Trophoblast cell (in vitro differentiated cells and primary cell): ENCODE results near the gene CCR3.

Experiments used
- DNase-seq, 2 donors: peaks; one replicate each; pipeline ENCODE4 v3.0.0-alpha.2; 2016
- H2AFZ ChIP-seq: 2 replicates; pipeline ENCODE4 v1.6.1; 2013; ENCODE audit warnings: low read length, moderate library complexity, mild to moderate bottlenecking; ENCODE audit not compliant: insufficient read depth, poor library complexity
- H2AK5ac ChIP-seq: 2 replicates; pipeline ENCODE4 v1.6.1; 2013; ENCODE audit warnings: mild to moderate bottlenecking, low read length
- H2BK120ac ChIP-seq: 2 replicates; pipeline ENCODE4 v1.6.1; 2013; ENCODE audit warnings: low read length, mild to moderate bottlenecking, moderate library complexity; ENCODE audit not compliant: insufficient read depth, poor library complexity
- H2BK12ac ChIP-seq: 2 replicates; pipeline ENCODE4 v1.6.1; 2013; ENCODE audit warnings: mild to moderate bottlenecking, low read length, moderate library complexity
- H2BK5ac ChIP-seq: 2 replicates; pipeline ENCODE4 v1.6.1; 2013; ENCODE audit warnings: low read length, low read depth, moderate library complexity, mild to moderate bottlenecking; ENCODE audit not compliant: poor library complexity
- H3K14ac ChIP-seq: 2 replicates; pipeline ENCODE4 v1.6.1; 2013; ENCODE audit warnings: mild to moderate bottlenecking, low read length
- H3K18ac ChIP-seq: 2 replicates; pipeline ENCODE4 v1.6.1; 2013; ENCODE audit warnings: mild to moderate bottlenecking, low read length
- H3K23ac ChIP-seq: 2 replicates; pipeline ENCODE4 v1.6.1; 2013; ENCODE audit warnings: low read length
- H3K27ac ChIP-seq: 2 replicates; pipeline ENCODE4 v1.5.1; 2013; ENCODE audit warnings: low read depth, mild to moderate bottlenecking, inconsistent platforms, low read length, moderate library complexity
- H3K27me3 ChIP-seq: 2 replicates; pipeline ENCODE4 v1.6.1; 2013; ENCODE audit warnings: inconsistent platforms, mild to moderate bottlenecking, low read length, moderate library complexity; ENCODE audit not compliant: insufficient read depth
- H3K36me3 ChIP-seq, 2 experiments: 1 replicate in 1 of 2; 2 replicates in 1 of 2; pipeline ENCODE4 v1.6.1; 2013; ENCODE audit warnings: low read length in 2 of 2, mild to moderate bottlenecking in 2 of 2, moderate library complexity in 1 of 2; ENCODE audit not compliant: insufficient read depth in 2 of 2, control insufficient read depth in 1 of 2
- H3K4ac ChIP-seq: 2 replicates; pipeline ENCODE4 v1.6.1; 2013; ENCODE audit warnings: low read depth, mild to moderate bottlenecking, low read length, moderate library complexity
- H3K4me1 ChIP-seq, 2 experiments: 1 replicate in 1 of 2; 2 replicates in 1 of 2; pipeline ENCODE4 v1.6.1; 2013; ENCODE audit warnings: low read length in 2 of 2, mild to moderate bottlenecking in 2 of 2, moderate library complexity in 1 of 2; ENCODE audit not compliant: insufficient read depth in 2 of 2, control insufficient read depth in 1 of 2
- H3K4me2 ChIP-seq: 2 replicates; pipeline ENCODE4 v1.6.1; 2013; ENCODE audit warnings: inconsistent platforms, mild to moderate bottlenecking, low read length, moderate library complexity
- H3K4me3 ChIP-seq: 2 replicates; pipeline ENCODE4 v1.5.1; 2013; ENCODE audit warnings: mild to moderate bottlenecking, low read depth, low read length, inconsistent platforms
- H3K79me1 ChIP-seq: one replicate; pipeline ENCODE4 v1.6.1; 2013; ENCODE audit warnings: low read length
- H3K79me2 ChIP-seq: 2 replicates; pipeline ENCODE4 v1.6.1; 2013; ENCODE audit warnings: low read length, mild to moderate bottlenecking; ENCODE audit not compliant: control insufficient read depth, insufficient read depth, poor library complexity
- H3K9ac ChIP-seq: 2 replicates; pipeline ENCODE4 v1.6.1; 2013; ENCODE audit warnings: mild to moderate bottlenecking, low read length
- H3K9me3 ChIP-seq: 2 replicates; pipeline ENCODE4 v1.6.1; 2013; ENCODE audit warnings: low read depth, mild to moderate bottlenecking, control low read depth, inconsistent platforms, low read length; ENCODE audit not compliant: insufficient read depth
- H4K12ac ChIP-seq: 2 replicates; pipeline ENCODE4 v1.6.1; 2013; ENCODE audit warnings: low read depth, mild to moderate bottlenecking, low read length, moderate library complexity
- H4K8ac ChIP-seq: 2 replicates; pipeline ENCODE4 v1.6.1; 2013; ENCODE audit warnings: low read depth, mild to moderate bottlenecking, low read length, moderate library complexity
- H4K91ac ChIP-seq: one replicate; pipeline ENCODE4 v1.6.1; 2013; ENCODE audit warnings: low read depth, mild to moderate bottlenecking, low read length, moderate library complexity
- WGBS: extraction: QIAGEN DNeasy Blood & Tissue Kit; methylation state at CpG from one replicate; pipeline ENCODE4 v1.1.7; 2013; ENCODE audit warnings: missing lambda C conversion rate; ENCODE audit not compliant: insufficient read length, insufficient coverage; ENCODE audit errors: extremely low coverage; 5-methylcytosine and 5-hydroxymethylcytosine counted together

Gene CCR3

GRCh38 chr3:46231323-46231722 lies 10.9 kb upstream of the CCR3 start:
- H4K8ac ChIP-seq: no peak overlapping the region
- no peaks in the 10 kb centered on the region for H3K27me3 ChIP-seq
- no peaks in the 10 kb centered on the region for H3K9me3 ChIP-seq
- H2AFZ ChIP-seq: no peak overlapping the region
- DNase-seq: no peak
- H4K91ac ChIP-seq: no peak overlapping the region
- no peak overlapping the region for H3K18ac ChIP-seq
- no peak overlapping the region for H3K9ac ChIP-seq
- no peak overlapping the region for H3K27ac ChIP-seq
- no peak overlapping the region for H3K4me2 ChIP-seq
- no peak overlapping the region for H3K4ac ChIP-seq
- WGBS: no CpG with 5 or more reads among the region's 5 CpGs
- H3K79me2 ChIP-seq: no peaks in the 10 kb centered on the region
- H4K12ac ChIP-seq: no peak overlapping the region
- no peak overlapping the region for H3K14ac ChIP-seq
- H3K23ac ChIP-seq: no peak overlapping the region
- peaks cover 2% of the 10 kb centered on the region for H3K79me1 ChIP-seq
- no peak overlapping the region for H3K4me3 ChIP-seq
- H2AK5ac ChIP-seq: no peak overlapping the region
- no peak overlapping the region for H2BK5ac ChIP-seq
- H3K36me3 ChIP-seq: no peaks in the 10 kb centered on the region
- H2BK12ac ChIP-seq: no peak overlapping the region
- no peak overlapping the region for H2BK120ac ChIP-seq
- peaks cover 2 to 3% of the 10 kb centered on the region in 2 experiments for H3K4me1 ChIP-seq

- WGBS: no CpG with 5 or more reads among the region's 6 CpGs
Observed at GRCh38 chr3:46233194-46233593, 9.1 kb upstream of the CCR3 start.

GRCh38 chr3:46235425-46235824 lies 6.8 kb upstream of the CCR3 start:
- H3K27me3 ChIP-seq: no peaks in the 10 kb centered on the region
- no peak overlapping the region for H2BK5ac ChIP-seq
- no peak overlapping the region for H4K8ac ChIP-seq
- H3K4ac ChIP-seq: no peak overlapping the region
- peaks cover 2% of the 10 kb centered on the region for H3K79me1 ChIP-seq
- H3K79me2 ChIP-seq: no peaks in the 10 kb centered on the region
- H3K9me3 ChIP-seq: peaks cover 2% of the 10 kb centered on the region
- no peak for DNase-seq
- H3K4me1 ChIP-seq: peaks cover 2 to 3% of the 10 kb centered on the region in 2 experiments
- H2BK12ac ChIP-seq: no peak overlapping the region
- no peak overlapping the region for H4K91ac ChIP-seq
- H2AFZ ChIP-seq: no peak overlapping the region
- no peak overlapping the region for H3K14ac ChIP-seq
- H3K23ac ChIP-seq: no peak overlapping the region
- no CpG with 5 or more reads among the region's 2 CpGs for WGBS
- H3K27ac ChIP-seq: no peak overlapping the region
- H3K18ac ChIP-seq: no peak overlapping the region
- H2AK5ac ChIP-seq: no peak overlapping the region
- no peak overlapping the region for H3K4me3 ChIP-seq
- no peaks in the 10 kb centered on the region for H3K36me3 ChIP-seq
- H3K4me2 ChIP-seq: no peak overlapping the region
- H3K9ac ChIP-seq: no peak overlapping the region
- H4K12ac ChIP-seq: no peak overlapping the region
- no peak overlapping the region for H2BK120ac ChIP-seq

More at GRCh38 chr3:46233194-46233593, 9.1 kb upstream of the CCR3 start:
- H3K18ac ChIP-seq: no peak overlapping the region
- H2BK12ac ChIP-seq: no peak overlapping the region
- no peaks in the 10 kb centered on the region for H3K79me2 ChIP-seq
- H2AFZ ChIP-seq: no peak overlapping the region
- no peak overlapping the region for H4K8ac ChIP-seq
- no peak overlapping the region for H3K4me2 ChIP-seq
- H3K9me3 ChIP-seq: peaks cover 2% of the 10 kb centered on the region
- no peak for DNase-seq
- H3K14ac ChIP-seq: no peak overlapping the region
- no peak overlapping the region for H2BK5ac ChIP-seq
- no peak overlapping the region for H3K4me3 ChIP-seq
- H3K23ac ChIP-seq: no peak overlapping the region
- H3K9ac ChIP-seq: no peak overlapping the region
- H3K79me1 ChIP-seq: peaks cover 2% of the 10 kb centered on the region
- H2BK120ac ChIP-seq: no peak overlapping the region
- no peak overlapping the region for H2AK5ac ChIP-seq
- no peak overlapping the region for H3K27ac ChIP-seq
- no peak overlapping the region for H4K12ac ChIP-seq
- no peaks in the 10 kb centered on the region for H3K36me3 ChIP-seq
- peaks cover 2 to 3% of the 10 kb centered on the region in 2 experiments for H3K4me1 ChIP-seq
- H4K91ac ChIP-seq: no peak overlapping the region
- H3K4ac ChIP-seq: no peak overlapping the region
- no peaks in the 10 kb centered on the region for H3K27me3 ChIP-seq

GRCh38 chr3:46236294-46237054 lies 5.8 kb upstream of the CCR3 start:
- Histone ChIP-seq H2BK120ac (no peak overlapping the region), H3K4me3 (no peak overlapping the region), H3K27ac (no peak overlapping the region), H3K9me3 (peaks cover 2% of the 10 kb centered on the region), H4K12ac (no peak overlapping the region), H2BK5ac (no peak overlapping the region), H2AFZ (no peak overlapping the region), H3K79me2 (no peaks in the 10 kb centered on the region), H2AK5ac (no peak overlapping the region), H4K91ac (no peak overlapping the region), H3K27me3 (no peaks in the 10 kb centered on the region), H3K18ac (no peak overlapping the region), H2BK12ac (no peak overlapping the region), H4K8ac (no peak overlapping the region), H3K4ac (no peak overlapping the region), H3K9ac (no peak overlapping the region), H3K4me2 (no peak overlapping the region), H3K23ac (no peak overlapping the region), H3K79me1 (peaks cover 2% of the 10 kb centered on the region), H3K14ac (no peak overlapping the region), H3K4me1 (peaks cover 2 to 3% of the 10 kb centered on the region in 2 experiments), H3K36me3 (no peaks in the 10 kb centered on the region)
- DNase-seq: no peak
- no CpG with 5 or more reads among the region's 5 CpGs for WGBS
